ENCODE measurements around the gene CLSTN2.
A peak's percentile ranks its signal among the peaks of the same experiment; 100 is the strongest.

CLSTN2 gene

GRCh38 chr3:140007911-140008869 is 73.2 kb downstream of the CLSTN2 start:
- peak; percentile 47 for DNase-seq

GRCh38 chr3:140010391-140010790 is 75.4 kb downstream of the CLSTN2 start:
- no peak for DNase-seq

GRCh38 chr3:140011086-140011485 is 76.1 kb downstream of the CLSTN2 start:
- DNase-seq, result no peak

- no peak for DNase-seq
Measured at GRCh38 chr3:140011611-140012277, 76.8 kb downstream of the CLSTN2 start.

- DNase-seq, result no peak
Measured at GRCh38 chr3:140013220-140013619, 78.2 kb downstream of the CLSTN2 start.

GRCh38 chr3:140014831-140015495 is 80.0 kb downstream of the CLSTN2 start:
- DNase-seq, result no peak

GRCh38 chr3:140015741-140016140 is 80.8 kb downstream of the CLSTN2 start:
- no peak for DNase-seq

- DNase-seq, result no peak
Measured at GRCh38 chr3:140018556-140018955, 83.6 kb downstream of the CLSTN2 start.

GRCh38 chr3:140019946-140020345 is 85.0 kb downstream of the CLSTN2 start:
- DNase-seq, result no peak

- DNase-seq, result no peak
Measured at GRCh38 chr3:140020541-140020940, 85.6 kb downstream of the CLSTN2 start.

- no peak for DNase-seq
Measured at GRCh38 chr3:140021269-140021668, 86.3 kb downstream of the CLSTN2 start.

- DNase-seq, result peak; percentile 41
Measured at GRCh38 chr3:140022066-140022770, 87.2 kb downstream of the CLSTN2 start.

- DNase-seq, result peak; percentile 47
Measured at GRCh38 chr3:140023616-140024530, 88.9 kb downstream of the CLSTN2 start.

- no peak for DNase-seq
Measured at GRCh38 chr3:140031170-140031569, 96.2 kb downstream of the CLSTN2 start.

- no peak for DNase-seq
Measured at GRCh38 chr3:140034058-140034457, 99.1 kb downstream of the CLSTN2 start.

- no peak for DNase-seq
Measured at GRCh38 chr3:140035871-140036270, 100.9 kb downstream of the CLSTN2 start.

GRCh38 chr3:140050396-140050795 is 115.4 kb downstream of the CLSTN2 start:
- no peak for DNase-seq

- DNase-seq, result peak; percentile 12
Measured at GRCh38 chr3:140051019-140051957, 116.3 kb downstream of the CLSTN2 start.

- no peak for DNase-seq
Measured at GRCh38 chr3:140052771-140053702, 118.1 kb downstream of the CLSTN2 start.

Data from NCI-H1092 (cell line).